OCI-LY1 (cell line): ENCODE data around the gene C11orf24.

Experiments
- CTCF ChIP-seq: fragments of 200-600 bp; sonication (generic), shearing (Covaris generic); IDR thresholded peaks from 2 replicates; pipeline ENCODE4 v1.5.1; 2017; ENCODE audit warnings: mild to moderate bottlenecking, antibody characterized with exemption, low read length, moderate library complexity, mixed read lengths
- EZH2 ChIP-seq: fragments of 200-600 bp; sonication (generic), shearing (Covaris generic); IDR thresholded peaks from 2 replicates; pipeline ENCODE4 v1.8.0; 2017; ENCODE audit warnings: borderline replicate concordance, mixed run types, mild to moderate bottlenecking, antibody characterized with exemption, low read length, moderate library complexity, mixed read lengths

- TF ChIP-seq CTCF = no peak
- no peak for TF ChIP-seq EZH2
Observed at GRCh38 chr11:68295940-68296339, 24.2 kb upstream of the C11orf24 start.
